HG02852 (cell line): Measurements from ENCODE around the gene RHOT1.
"Not testable (repeated sequence)": the region's sequence is repeated elsewhere in the genome, so short reads cannot be mapped to it uniquely, and the experiment has no call there.

Experiments
- ATAC-seq: cut with Tn5 transposase; IDR thresholded peaks from one replicate; pipeline ENCODE4 v1.9.1; 2021; ENCODE audit warnings: mild to moderate bottlenecking, moderate library complexity; ENCODE audit not compliant: unreplicated experiment

Gene RHOT1

DNA sequence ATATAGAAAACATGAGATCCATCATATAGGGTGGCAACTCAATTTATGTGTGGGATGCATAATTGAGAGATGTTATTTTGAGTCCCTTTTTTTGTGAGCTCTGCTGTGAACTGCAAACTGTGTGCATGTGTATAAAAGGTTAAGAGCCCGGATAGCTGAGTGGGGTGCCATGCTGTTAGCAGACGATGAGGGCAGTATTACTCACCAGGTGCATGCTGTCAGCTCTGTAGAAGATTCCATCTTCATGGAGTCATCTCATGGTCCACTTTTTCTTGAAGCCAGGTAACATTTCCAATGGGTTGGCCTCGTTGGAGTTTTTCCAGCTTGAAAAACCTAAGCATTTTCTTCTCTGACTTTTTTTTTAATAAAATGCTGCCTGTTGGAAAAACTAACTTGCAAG lies 80.3 kb downstream of the RHOT1 start:
- ATAC-seq: no peak

DNA sequence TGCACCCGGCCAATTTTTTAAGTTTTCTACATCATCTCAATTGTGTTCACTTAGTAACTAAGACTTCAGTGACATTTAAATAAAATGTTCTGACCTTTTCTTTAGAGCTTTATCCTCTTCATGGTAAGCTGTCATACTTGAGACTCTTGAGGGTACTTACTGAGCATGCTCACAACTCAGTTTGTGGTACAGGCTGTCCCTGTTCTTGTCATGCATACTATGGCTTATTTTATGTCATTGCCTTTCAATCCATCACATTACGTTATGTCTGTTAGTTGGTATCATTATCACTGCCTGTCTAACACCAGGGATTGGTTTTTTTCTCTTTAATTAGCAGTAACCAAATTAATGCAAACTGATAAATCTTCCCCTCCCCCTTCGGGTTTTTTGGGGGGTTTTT lies 81.4 kb downstream of the RHOT1 start:
- no peak for ATAC-seq

DNA sequence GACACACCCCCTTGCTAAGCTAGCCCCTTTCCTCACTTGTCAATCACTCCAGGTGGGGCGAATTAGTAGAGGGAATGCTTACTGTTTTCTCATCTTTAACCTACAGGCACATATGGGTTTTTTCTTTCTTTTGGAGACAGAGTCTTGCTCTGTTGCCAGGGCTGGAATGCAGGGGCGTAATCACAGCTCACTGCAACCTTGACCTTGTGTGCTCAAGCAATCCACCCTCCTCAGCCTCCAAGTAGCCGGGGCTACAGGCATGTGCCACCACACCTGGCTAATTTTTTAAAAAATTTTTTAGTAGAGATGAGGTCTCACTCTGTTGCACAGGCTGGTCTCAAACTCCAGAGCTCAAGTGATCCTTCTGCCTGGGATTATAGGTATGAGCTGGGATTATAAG lies 84.6 kb downstream of the RHOT1 start:
- ATAC-seq: no peak

DNA sequence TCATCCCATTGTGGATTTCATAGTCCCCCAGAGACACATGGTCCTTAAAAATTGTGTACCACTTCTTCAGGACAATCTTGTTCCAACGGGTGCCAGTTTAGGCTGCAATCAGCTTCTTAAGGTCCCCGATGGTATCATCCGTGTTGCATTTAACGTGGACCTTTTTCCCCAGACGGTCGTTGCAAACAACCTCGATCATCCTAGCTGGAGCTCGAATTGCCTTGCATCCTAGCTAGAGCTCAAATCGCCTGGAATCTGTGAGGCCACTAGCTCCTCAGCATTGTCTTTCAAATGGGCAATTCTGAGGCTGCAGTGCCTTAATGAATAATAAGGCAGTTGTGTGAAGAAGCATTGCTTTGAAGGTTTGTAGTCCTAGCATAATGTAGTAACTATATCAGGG lies 85.6 kb downstream of the RHOT1 start:
- ATAC-seq: no peak

DNA sequence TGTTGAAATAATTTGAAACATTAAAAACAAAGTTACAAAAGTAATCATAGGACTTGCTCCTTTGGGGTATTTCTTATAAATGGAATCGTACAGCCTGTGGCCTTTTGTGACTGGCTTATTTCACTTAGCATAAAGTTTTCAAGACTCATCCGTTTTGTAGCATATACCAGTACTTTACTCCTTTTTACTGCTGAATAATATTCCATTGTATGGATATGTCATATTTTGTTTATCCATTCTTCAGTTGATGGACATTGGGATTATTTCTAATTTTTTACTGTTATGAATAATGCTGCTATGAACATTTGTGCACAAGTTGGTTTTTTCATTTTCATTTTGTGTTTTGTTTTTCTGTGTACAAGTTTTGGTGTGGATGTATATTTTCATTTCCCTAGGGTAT lies 93.3 kb downstream of the RHOT1 start:
- no peak for ATAC-seq

DNA sequence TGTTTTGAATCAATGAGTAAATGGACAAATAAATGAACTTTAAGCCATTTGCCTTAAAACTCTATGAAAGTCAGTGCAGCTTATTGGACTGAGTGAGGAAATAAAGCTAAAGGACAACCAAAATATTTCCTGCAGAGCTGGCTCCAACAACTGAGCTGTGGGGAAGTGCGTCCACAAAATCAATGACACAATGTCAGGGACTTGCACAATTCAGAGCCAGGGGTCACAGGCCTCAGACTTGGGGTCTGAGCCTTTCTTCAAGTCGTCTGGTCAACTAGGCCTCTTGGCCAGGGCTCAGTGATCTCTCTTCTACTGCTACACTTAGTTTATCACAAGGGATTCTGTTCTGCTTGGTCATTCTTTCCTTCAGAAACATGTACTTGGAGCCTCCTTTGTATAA lies 97.2 kb downstream of the RHOT1 start:
- no peak for ATAC-seq

DNA sequence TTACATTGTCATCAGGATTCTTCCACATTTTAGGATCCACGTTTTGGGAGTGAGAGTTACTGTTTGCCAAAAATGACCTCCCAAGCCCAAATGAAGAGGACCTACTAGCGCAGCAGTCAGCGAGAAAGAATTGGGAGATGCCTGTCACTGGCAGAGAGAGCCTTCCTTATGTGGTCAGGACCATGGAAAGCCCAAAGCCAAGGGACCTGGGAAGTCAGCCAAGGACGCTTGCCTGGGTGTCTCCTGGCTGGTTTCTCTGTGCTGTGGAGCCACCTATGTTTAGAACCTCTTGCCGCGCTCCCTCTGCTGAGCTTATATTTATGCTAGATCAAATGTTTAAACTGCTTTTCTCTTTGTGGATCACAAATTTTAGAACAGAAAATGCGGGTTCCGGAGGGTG lies 98.4 kb downstream of the RHOT1 start:
- ATAC-seq: no peak

DNA sequence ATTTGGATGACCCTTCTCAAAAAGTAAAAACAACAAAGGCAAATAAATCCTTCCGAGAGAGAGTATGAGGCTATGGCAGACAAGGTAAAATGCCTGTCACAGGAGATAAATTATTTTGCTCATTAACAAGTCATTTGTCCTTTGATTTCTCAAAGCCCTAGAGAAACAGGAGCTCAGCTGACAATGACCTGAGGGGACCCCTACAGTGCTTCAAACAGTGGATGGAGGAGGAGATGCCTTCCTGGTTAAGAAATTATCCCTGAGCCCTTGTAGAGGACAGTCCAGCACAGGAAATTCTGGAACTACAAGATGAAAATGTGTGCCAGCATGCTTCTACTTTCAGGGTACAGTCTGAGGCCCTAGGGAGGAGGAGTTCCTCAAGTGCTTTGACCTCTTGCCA lies 99.3 kb downstream of the RHOT1 start:
- ATAC-seq: no peak

DNA sequence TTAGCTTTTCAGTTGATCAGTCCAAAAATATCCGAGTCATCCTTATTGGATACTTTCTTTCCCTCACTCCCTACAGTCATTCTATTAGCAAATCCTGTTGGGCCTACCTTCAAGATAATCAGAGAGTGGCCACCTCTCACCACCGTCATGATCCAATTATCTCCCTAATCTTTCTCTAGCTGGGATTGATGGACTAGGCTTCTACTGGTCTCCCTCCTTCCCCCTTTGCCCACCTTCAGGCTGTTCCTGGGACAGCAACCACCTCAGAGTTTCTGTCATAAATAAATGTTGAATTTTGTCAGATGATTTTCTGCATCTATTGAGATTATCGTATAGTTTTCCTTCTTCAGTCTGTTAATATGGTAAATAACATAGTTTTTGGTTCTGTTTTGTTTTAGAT lies 107.2 kb downstream of the RHOT1 start:
- no peak for ATAC-seq

DNA sequence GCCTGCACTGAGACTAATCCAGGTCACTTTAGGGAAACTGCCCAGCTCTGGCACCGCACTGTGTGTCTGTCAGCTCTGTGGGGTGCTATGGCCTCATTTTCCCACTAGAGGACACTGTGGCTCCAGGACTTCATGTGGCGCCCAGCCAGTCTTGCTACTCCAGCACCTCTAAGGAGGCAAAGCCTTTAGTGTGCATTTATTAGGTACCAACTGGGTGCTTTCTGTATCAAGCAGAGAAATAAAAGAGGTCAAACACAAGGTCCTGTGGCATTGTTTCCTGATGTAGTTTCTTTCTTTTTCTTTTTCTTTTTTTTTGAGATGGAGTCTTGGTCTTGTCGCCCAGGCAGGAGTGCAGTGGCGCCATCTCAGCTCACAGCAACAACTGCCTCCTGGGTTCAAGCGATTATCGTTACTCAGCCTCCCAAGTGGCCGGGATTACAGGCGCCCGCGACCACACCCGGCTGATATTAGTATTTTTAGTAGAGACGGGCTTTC lies 110.9 kb downstream of the RHOT1 start:
- ATAC-seq: no peak

DNA sequence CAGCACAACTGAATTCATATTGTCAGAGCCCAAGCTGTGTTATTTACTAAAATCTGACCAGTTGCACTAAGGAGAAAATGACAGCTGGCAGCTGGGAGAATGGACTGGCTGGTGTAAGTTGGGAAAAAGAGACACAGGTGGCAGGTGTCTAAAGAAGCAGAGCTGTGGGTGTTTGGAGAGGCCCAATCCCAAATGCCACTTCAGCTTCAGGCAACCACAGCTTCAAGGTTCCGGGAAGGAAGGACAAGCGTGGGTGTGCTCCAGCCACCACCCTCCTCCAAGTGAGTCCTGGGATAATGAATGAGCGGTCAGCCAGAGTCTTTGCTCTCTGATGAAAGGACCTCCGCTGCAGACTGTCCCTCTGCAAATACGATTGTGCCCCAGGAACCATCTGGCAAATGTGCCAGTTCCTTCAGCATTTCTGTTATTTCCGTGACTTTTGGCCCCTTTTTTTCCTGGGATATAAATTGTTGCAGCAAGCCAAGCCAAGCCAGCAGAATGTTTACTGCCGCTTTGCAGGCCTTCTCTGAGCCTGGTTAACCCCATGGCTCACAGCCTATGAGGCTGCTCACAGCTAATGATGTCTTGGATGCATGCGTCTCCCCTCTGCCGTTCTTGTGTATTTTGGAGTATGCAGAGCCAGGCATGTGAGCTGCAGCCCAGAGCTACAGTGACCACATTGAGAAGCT lies 113.9 kb downstream of the RHOT1 start:
- no peak for ATAC-seq

DNA sequence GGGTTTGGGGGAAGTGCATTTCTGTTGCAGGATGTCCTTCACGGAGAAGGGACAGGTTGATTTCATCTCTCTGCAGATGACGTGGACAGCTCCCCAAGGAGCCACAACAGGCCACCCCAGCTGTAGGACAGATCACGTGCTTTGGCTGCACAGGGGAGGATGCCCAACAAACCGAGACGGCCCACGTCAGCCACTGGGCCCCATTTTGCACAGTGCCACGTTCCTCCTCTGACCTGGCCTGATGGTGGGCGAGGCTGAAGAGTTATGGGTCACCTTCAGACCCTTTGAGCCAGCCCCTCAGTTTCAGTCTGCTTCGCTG lies 114.4 kb downstream of the RHOT1 start:
- no peak for ATAC-seq

DNA sequence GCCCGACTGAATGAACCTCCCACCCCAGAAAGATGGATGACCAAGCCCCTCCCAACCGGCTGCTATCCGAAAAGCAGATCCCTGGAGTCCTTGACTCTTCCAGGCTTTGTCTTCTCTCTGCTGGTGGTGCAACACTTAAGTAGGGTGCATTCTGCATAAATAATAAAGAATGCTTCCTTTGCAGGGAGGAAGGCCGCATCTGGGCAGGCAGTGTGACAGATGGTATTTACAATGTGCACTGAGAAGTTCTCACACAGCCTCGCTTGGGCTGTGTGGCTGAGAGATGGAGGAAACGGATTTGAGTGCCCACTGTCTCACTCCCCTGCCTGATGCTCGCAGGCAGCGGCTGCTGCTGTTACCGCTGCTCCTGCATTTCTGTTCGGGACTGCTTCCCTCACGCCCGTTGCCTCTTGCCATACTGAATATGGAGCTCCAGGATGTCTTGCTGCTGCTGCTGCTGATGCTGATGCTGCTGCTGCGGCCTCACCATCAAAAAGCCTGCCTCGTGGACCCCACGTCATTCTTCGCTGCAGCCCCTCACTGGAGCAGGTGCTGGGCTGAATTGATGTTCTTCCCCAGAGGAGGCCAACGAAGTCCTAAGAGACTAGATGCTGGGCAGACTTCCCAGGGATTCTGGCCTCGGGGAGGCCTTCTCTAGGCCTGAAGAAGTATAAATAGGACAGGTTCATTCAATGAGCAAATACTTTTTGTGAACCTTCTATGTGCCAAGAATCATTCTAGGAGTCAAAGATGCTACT lies 116.3 kb downstream of the RHOT1 start:
- no peak for ATAC-seq

DNA sequence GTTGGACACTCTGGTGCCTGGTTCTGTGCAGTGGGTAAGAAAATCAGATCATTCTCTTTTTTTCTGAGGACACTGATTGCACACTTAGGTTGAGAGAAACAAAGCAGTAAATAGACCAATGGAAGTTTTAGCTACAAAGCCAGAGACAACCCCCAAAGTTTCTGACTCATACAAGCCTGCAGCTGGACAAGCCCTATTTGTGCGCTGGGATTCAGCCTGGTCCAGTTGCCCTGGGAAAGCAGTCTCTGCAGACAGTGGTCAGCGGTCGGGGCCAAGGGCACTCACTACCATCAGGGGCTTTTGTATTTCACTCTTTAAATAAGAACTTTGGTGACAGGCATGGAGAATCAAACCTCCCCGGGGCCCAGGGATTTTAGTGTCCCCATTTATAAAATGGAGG lies 117.3 kb downstream of the RHOT1 start:
- ATAC-seq: no peak

DNA sequence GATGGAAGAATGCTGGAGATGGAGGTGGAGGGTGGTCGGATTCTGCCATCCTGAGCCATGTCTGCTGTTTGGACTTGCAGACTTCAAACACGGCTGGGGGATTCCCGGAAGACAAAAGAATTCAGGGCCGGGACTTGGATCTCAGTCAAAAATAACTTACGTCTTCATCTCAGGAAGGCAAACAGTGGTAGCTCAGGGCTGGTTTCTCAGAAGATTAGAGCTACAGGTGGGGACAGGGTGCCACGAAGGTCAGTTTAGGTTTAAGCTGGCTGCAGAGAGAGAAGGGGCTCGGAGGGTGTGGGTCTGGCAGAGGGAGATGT lies 119.1 kb downstream of the RHOT1 start:
- no peak for ATAC-seq

DNA sequence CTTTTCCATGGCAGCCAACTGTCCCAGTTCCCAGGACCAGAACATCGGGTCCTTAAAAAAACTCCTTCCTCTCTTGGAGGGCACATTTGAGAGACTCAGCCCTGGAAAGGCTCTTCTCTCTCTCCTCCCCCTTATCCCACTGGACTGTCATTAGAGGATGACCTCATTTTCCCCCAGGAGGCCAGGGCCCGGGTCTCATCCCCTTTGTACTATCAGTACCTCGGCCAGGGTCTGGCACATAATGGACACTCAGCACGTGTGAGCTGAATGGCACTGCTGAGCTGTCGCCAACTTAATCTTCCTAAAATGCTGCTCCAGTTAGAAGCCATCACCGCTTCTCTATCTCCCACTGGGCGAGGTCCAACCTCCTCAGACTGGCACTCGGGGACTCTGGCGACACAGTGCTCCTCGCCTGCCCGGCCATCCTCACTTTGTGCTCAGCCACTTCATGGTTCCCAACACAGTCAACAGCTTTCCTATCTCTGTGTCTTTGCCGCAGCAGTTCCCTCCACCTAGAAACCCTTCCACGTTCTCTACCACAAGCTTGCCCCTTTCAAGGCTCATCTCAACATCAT lies 119.7 kb downstream of the RHOT1 start:
- no peak for ATAC-seq

DNA sequence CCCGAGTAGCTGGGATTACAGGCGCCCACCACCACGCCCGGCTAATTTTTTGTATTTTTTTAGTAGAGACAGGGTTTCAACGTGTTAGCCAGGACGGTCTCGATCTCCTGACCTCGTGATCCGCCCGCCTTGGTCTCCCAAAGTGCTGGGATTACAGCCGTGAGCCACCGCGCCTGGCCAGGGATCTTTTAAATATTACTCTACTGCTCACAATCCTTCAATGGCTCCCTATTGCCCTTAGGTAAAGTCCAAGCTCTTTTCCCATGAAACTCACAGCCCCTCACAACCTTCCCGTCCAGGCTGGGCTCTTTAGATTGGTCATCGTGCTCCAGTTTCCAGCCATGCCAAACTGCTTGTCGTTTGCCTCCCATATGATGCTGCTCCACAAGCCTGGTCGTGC lies 121.2 kb downstream of the RHOT1 start:
- ATAC-seq: not testable (repeated sequence)

DNA sequence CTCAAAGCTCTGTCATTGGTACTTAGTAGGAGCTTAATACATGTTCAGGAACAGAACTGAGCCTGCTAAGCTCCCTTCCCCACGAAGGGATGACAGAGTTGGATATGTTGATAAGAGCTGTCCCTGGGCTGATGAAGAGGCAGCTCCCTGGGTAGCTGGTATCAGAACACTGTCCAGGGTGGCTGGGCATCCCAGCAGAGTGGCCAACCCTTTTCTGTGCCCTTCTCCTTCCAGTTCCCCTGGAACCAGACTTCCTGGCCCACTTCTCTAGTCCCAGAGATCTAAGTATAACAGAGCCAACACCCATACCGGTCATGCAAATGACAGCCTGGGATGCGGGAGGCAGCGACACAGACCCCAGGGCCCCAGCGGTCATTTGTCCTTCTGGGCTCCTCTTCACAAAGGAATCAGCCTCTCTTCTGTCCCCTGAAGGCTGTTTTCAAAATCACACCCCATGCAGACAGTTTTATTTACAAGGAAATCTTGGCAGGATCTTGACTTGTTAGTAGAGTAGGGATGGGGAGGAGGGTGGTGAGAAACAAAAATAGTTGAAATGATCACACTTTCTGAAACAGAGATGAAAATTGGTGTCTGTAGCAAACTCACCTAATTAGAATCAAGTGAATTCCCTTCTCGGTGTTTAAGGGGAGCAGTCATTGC lies 122.0 kb downstream of the RHOT1 start:
- no peak for ATAC-seq

DNA sequence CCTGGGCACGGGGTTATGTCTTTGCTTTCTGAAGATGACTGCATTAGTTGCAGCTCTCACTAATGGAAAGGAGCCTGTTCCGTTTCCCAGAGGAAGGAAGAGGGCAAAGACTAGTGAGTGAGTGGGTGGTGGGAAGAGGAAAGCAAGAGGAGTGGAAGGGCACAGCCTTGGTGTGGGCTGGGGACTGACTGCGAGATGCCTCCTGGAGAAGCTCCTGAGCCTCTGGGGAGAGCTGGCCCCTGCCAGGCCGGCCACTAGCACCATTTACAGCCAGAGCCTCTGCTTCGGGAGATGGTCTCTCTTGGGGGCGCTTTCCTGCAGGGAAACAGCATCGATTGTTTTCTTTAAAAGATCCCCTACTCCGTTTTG lies 122.5 kb downstream of the RHOT1 start:
- no peak for ATAC-seq

DNA sequence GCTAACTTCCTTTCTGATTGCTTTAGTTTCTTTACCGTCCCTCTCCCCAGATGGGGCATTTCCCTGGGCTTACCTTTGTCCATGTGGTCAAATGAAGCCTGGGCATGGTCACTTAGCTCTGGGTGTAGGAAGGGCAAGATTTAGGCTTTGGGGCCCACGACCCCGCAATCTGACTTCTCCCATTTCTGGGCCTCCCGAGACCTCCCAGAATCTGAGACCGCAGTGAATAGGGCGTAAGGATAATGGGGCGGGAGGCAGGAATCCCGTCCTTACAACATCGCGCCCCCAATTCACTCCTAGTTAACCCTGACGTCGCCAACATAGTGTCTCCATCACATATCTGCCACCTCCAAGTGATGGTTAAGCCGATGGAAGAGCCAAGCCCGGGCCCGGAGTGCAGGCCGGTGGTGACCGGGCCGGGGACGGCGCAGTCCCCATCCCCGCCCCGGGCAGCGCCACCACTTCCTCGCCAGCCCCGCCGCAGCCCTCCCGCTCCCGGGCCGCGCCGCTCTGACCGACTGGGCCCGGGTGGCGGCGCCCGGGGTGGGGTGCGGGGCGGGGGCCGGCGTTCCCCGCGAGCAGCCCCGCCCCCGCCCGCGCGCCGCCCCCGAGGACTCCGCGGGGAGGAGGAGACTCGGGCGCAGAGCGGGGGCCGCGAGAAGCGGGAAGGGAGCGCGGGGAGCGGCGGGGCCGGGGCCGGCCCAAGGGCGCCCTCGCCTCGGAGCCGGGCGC lies 123.1 kb downstream of the RHOT1 start, which contains the start of gene RHBDL3:
RHBDL3 (plus strand) TSS at position 641 of the 732 bp plus-strand sequence. CDS start 358 bp downstream, outside the sequence.
- no peak for ATAC-seq

DNA sequence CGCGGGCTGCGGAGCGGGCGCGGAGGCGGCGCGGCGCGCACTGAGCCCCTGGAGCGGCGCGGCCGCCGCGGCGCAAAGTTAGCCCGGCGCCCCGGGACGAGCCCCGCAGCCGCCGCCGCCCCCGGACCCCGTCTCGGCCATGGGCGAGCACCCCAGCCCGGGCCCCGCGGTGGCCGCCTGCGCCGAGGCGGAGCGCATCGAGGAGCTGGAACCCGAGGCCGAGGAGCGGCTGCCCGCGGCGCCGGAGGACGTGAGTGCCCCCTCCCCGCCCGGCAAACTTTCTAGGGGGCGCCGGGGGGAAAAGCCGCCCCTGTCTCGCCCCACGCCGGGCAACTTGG lies 123.7 kb downstream of the RHOT1 start:
- ATAC-seq: no peak
